Esophagus muscularis mucosa (tissue), 4 donors: ENCODE results near the gene SGK1. TPM values are rescaled to one million over a fixed set of nuclear protein-coding genes. Genes with fewer than 3 reads are reported as not detected.
"Not testable (repeated sequence)": the region's sequence is repeated elsewhere in the genome, so short reads cannot be mapped to it uniquely, and the experiment has no call there.

Experiments
- DNase-seq: peaks from one replicate; pipeline ENCODE4 v3.0.0-alpha.2; 2017; ENCODE audit errors: extremely low spot score
- H3K27ac ChIP-seq, 4 donors: fragments of 200-600 bp; sonication (generic); replicated peaks in 1 of 4; 1 replicate in 3 of 4; 2 replicates in 1 of 4; pipeline ENCODE4 v1.5.1; 2016 to 2019; ENCODE audit warnings: mild to moderate bottlenecking in 1 of 4
- H3K27me3 ChIP-seq, 4 donors: fragments of 200-600 bp; sonication (generic); one replicate each; pipeline versions ENCODE4 v1.5.1 to v1.6.0; 2016 to 2019
- H3K36me3 ChIP-seq, 4 donors: fragments of 200-600 bp; sonication (generic); one replicate each; pipeline ENCODE4 v1.5.1; 2016 to 2019
- H3K4me1 ChIP-seq, 4 donors: fragments of 200-600 bp; sonication (generic); one replicate each; pipeline ENCODE4 v1.5.1; 2016 to 2019
- H3K4me3 ChIP-seq, 4 donors: fragments of 200-600 bp; sonication (generic); 1 replicate in 2 of 4; 2 replicates in 2 of 4; pipeline ENCODE4 v1.5.1; 2016 to 2019; ENCODE audit warnings: mild to moderate bottlenecking in 4 of 4, moderate library complexity in 1 of 4
- H3K9me3 ChIP-seq, 4 donors: fragments of 200-600 bp; sonication (generic); 1 replicate in 3 of 4; 2 replicates in 1 of 4; pipeline ENCODE4 v1.5.1; 2016 to 2019
- CTCF ChIP-seq, 3 experiments: fragments of 200-600 bp in 2 of 3; fragments of 450-650 bp in 1 of 3; sonication (generic) in 2 of 3; IDR thresholded peaks; one replicate each; pipeline ENCODE4 v1.5.1; 2017 to 2019; ENCODE audit warnings: antibody characterized with exemption in 3 of 3, mild to moderate bottlenecking in 2 of 3, moderate library complexity in 1 of 3
- EP300 ChIP-seq: sonication (generic); formaldehyde crosslinking; IDR thresholded peaks from one replicate; pipeline ENCODE4 v1.6.1; 2017; ENCODE audit warnings: antibody characterized with exemption
- POLR2A ChIP-seq: fragments of 450-650 bp; IDR thresholded peaks from one replicate; pipeline ENCODE4 v1.6.1; 2017; ENCODE audit warnings: antibody characterized with exemption, moderate library complexity, mild to moderate bottlenecking, low read depth
- POLR2AphosphoS5 ChIP-seq, 2 donors: sonication (generic); formaldehyde crosslinking; IDR thresholded peaks; one replicate each; pipeline ENCODE4 v1.6.1; 2017; ENCODE audit warnings: antibody characterized with exemption in 2 of 2
- WGBS: methylation state at CpG from one replicate; pipeline ENCODE4 v1.1.5; 2018; 5-methylcytosine and 5-hydroxymethylcytosine counted together
- intact Hi-C: fragments of 100-400 bp; cut with DNase I; formaldehyde crosslinking; loops from one replicate; pipeline ENCODE4 v1.15.1; 2023
- total RNA-seq, 4 donors: library from RNA; depleted of rRNA; stranded (reverse); fragments of >200 nt; gene quantifications; one replicate each; pipeline versions ENCODE4 v1.1.0 to v1.2.1, GENCODE V29; 2016

SGK1 gene
- total RNA-seq, 4 donors from 2014 or later: 30.7 to 52.8 (median 43.9) TPM

GRCh38 chr6:134256862-134257261, 61.0 kb downstream of the SGK1 start:
- 94% methylated on average over 6 of the region's 8 CpGs for WGBS
- Histone ChIP-seq H3K9me3 (no peaks in the 10 kb centered on the region), H3K27me3 (no peaks in the 10 kb centered on the region), H3K4me1 (no peaks in the 10 kb centered on the region), H3K27ac (no peak overlapping the region), H3K36me3 (no peaks in the 10 kb centered on the region), H3K4me3 (no peak overlapping the region)
- intact Hi-C loops: no loop called here
- no peak for TF ChIP-seq EP300
- DNase-seq: no peak

DNA sequence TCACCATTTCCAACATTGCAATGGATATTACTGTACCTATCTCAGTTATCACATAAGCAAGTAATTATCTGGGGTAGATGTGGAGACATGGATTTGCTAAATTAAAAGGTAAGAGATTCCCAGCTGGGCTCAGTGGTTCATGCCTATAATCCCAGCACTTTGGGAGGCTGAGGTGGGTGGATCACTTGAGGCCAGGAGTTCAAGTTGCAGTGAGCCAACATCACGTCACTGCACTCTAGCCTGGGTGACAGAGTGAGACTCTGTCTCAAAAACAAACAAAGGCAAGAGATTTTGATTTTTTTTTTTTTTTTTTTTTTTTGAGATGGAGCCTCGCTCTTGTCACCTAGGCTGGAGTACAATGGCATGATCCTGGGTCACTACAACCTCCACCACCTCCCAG, 62.6 kb downstream of the SGK1 start:
- H3K4me3 ChIP-seq, H3K9me3 ChIP-seq, H3K4me1 ChIP-seq, H3K36me3 ChIP-seq, intact Hi-C loops, H3K27me3 ChIP-seq, DNase-seq, H3K27ac ChIP-seq: not testable (repeated sequence)
- 100% methylated on average over 2 of the region's 2 CpGs for WGBS

GRCh38 chr6:134254118-134254517, 63.8 kb downstream of the SGK1 start:
- Histone ChIP-seq H3K27ac (no peak overlapping the region), H3K36me3 (no peaks in the 10 kb centered on the region), H3K4me1 (peaks cover 0 to 14% (median under 1%) of the 10 kb centered on the region in 4 donors), H3K9me3 (no peaks in the 10 kb centered on the region), H3K4me3 (no peak overlapping the region), H3K27me3 (no peaks in the 10 kb centered on the region)
- 93% methylated on average over 4 of the region's 4 CpGs for WGBS
- no peak for TF ChIP-seq POLR2A
- no peak for TF ChIP-seq POLR2AphosphoS5 (IDR thresholded peaks at IDR 0.05)
- TF ChIP-seq EP300: no peak
- TF ChIP-seq CTCF (IDR thresholded peaks at IDR 0.05): no peak
- intact Hi-C loops: no loop called here
- DNase-seq: no peak

DNA sequence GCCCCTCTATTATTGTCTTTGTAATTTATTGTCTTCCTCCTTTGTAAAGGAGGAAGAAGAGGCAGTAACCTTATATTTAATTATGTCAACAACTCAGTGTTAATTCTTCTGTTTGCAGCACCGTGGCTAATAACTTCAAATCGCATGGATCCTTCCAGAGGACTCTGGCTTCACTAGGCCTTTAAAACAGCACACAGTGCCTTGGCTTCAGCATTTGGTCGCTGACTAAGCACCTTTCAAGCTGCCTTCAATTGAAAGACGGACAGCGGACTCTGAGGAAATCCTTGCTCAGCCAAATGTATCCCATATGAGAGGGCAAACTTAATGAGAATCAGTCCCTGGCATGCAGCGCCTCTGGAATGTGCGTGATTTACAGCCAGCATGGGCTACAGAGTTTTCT, 64.2 kb downstream of the SGK1 start:
- WGBS: 62% methylated on average over 7 of the region's 7 CpGs
- no peaks in the 10 kb centered on the region for H3K27me3 ChIP-seq
- no peak for DNase-seq
- H3K9me3 ChIP-seq: no peaks in the 10 kb centered on the region
- TF ChIP-seq POLR2AphosphoS5 (IDR thresholded peaks at IDR 0.05) (no peak), POLR2A (no peak), CTCF (IDR thresholded peaks at IDR 0.05) (no peak)
- no peak overlapping the region for H3K4me3 ChIP-seq
- intact Hi-C loops: no loop called here
- H3K4me1 ChIP-seq: peaks cover 0 to 14% (median 3%) of the 10 kb centered on the region in 4 donors
- no peaks in the 10 kb centered on the region for H3K36me3 ChIP-seq
- no peak overlapping the region for H3K27ac ChIP-seq

- Histone ChIP-seq H3K9me3 (no peaks in the 10 kb centered on the region), H3K36me3 (no peaks in the 10 kb centered on the region), H3K27me3 (no peaks in the 10 kb centered on the region), H3K4me3 (no peak overlapping the region), H3K27ac (no peak overlapping the region), H3K4me1 (peaks cover 0 to 14% (median 3%) of the 10 kb centered on the region in 4 donors)
- TF ChIP-seq EP300 (no peak), POLR2AphosphoS5 (IDR thresholded peaks at IDR 0.05) (no peak), CTCF (IDR thresholded peaks at IDR 0.05) (no peak), POLR2A (no peak)
- 82% methylated on average over 3 of the region's 3 CpGs for WGBS
- intact Hi-C loops: no loop called here
- no peak for DNase-seq
Measured at GRCh38 chr6:134251320-134251719, 66.6 kb downstream of the SGK1 start.

DNA sequence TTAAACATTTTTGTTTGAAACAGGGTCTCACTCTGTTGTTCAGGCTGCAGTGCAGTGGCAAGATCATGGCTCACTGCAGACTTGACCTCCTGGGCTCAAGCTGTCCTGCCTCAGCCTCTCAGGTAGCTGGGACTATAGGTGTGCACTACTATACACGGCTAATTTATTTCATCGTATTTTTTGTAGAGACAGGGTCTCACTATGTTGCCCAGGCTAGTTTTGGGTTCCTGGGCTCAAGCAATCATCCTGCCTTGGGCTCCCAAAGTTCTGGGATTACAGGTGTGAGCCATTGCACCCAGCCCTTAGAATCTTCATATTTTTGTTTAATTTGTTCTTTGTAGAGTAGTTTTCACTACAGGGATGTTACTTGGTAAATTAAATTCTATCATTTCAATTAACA, 67.1 kb downstream of the SGK1 start:
- 95% methylated on average over 2 of the region's 2 CpGs for WGBS
- no peak overlapping the region for H3K4me3 ChIP-seq
- H3K9me3 ChIP-seq: no peaks in the 10 kb centered on the region
- DNase-seq: no peak
- intact Hi-C loops: no loop called here
- H3K27me3 ChIP-seq: no peaks in the 10 kb centered on the region
- no peak overlapping the region for H3K27ac ChIP-seq
- H3K4me1 ChIP-seq: peaks cover 0 to 14% (median 3%) of the 10 kb centered on the region in 4 donors
- no peaks in the 10 kb centered on the region for H3K36me3 ChIP-seq
- TF ChIP-seq POLR2A: no peak
- TF ChIP-seq EP300: no peak
- no peak for TF ChIP-seq CTCF (IDR thresholded peaks at IDR 0.05)
- TF ChIP-seq POLR2AphosphoS5 (IDR thresholded peaks at IDR 0.05): no peak
